Uterus (tissue), 4 donors: Measurements from ENCODE around the gene DCPS. TPM values are rescaled to one million over a fixed set of nuclear protein-coding genes. Genes with fewer than 3 reads are reported as not detected.

Experiments used
- DNase-seq, 2 donors: peaks; one replicate each; pipeline ENCODE4 v3.0.0-alpha.2; 2019 to 2020
- H3K27ac ChIP-seq, 2 donors: fragments of 200-600 bp; sonication (generic); 1 replicate in 1 of 2; 2 replicates in 1 of 2; pipeline ENCODE4 v1.5.1; 2016 to 2018
- H3K27me3 ChIP-seq, 2 donors: fragments of 200-600 bp; sonication (generic); one replicate each; pipeline ENCODE4 v1.5.1; 2018 to 2019; ENCODE audit warnings: control low read depth in 1 of 2
- H3K36me3 ChIP-seq, 2 donors: fragments of 200-600 bp; sonication (generic); one replicate each; pipeline ENCODE4 v1.5.1; 2019; ENCODE audit warnings: control low read depth in 1 of 2
- H3K4me1 ChIP-seq, 2 donors: fragments of 200-600 bp; sonication (generic); one replicate each; pipeline ENCODE4 v1.5.1; 2018 to 2019; ENCODE audit warnings: control low read depth in 1 of 2
- H3K4me3 ChIP-seq, 2 donors: fragments of 200-600 bp; sonication (generic); 1 replicate in 1 of 2; 2 replicates in 1 of 2; pipeline ENCODE4 v1.5.1; 2018 to 2019; ENCODE audit warnings: mild to moderate bottlenecking in 1 of 2
- H3K9me3 ChIP-seq, 2 donors: fragments of 200-600 bp; sonication (generic); one replicate each; pipeline ENCODE4 v1.5.1; 2019; ENCODE audit warnings: control low read depth in 1 of 2
- CTCF ChIP-seq, 4 experiments: fragments of 200-600 bp in 2 of 4; fragments of 450-650 bp in 2 of 4; sonication (generic) in 2 of 4; IDR thresholded peaks; one replicate each; pipeline ENCODE4 v1.5.1; 2016 to 2019; ENCODE audit warnings: antibody characterized with exemption in 4 of 4, mild to moderate bottlenecking in 2 of 4, moderate library complexity in 1 of 4
- POLR2A ChIP-seq, 2 donors: fragments of 450-650 bp; IDR thresholded peaks; one replicate each; pipeline ENCODE4 v1.6.1; 2016; ENCODE audit warnings: antibody characterized with exemption in 2 of 2, mild to moderate bottlenecking in 1 of 2, moderate library complexity in 1 of 2
- intact Hi-C: fragments of 100-400 bp; cut with DNase I; formaldehyde crosslinking; loops from one replicate; pipeline ENCODE4 v1.15.1; 2023; ENCODE audit warnings: low total_unique reads
- total RNA-seq, 4 donors: library from RNA; depleted of rRNA in 3 of 4; stranded (reverse); fragments of >200 nt in 3 of 4; gene quantifications; one replicate each; pipeline versions ENCODE4 v1.1.0 to v1.2.4, GENCODE V29; 2014 to 2023
- donor health status: DM: yes; HTN: yes; CAD: no.

Gene DCPS
- total RNA-seq, 4 donors from 2014 or later: 6.4 to 19.7 (median 13.0) TPM

GRCh38 chr11:126319374-126319740, 15.5 kb downstream of the DCPS start:
- H3K27ac ChIP-seq: peak overlapping the region; percentile 80 to 90
- no peak overlapping the region for H3K4me3 ChIP-seq
- H3K36me3 ChIP-seq: no peaks in the 10 kb centered on the region
- H3K4me1 ChIP-seq: peaks cover 0 to 4% of the 10 kb centered on the region in 2 donors
- intact Hi-C loops: loop anchor here (10.0 kb wide), 1 partner anchor 95 kb away; no protein-coding TSS in a partner anchor
- H3K27me3 ChIP-seq: no peaks in the 10 kb centered on the region
- TF ChIP-seq CTCF (IDR thresholded peaks at IDR 0.05) (no peak), POLR2A (IDR thresholded peaks at IDR 0.05) (no peak)
- no peak for DNase-seq
- no peaks in the 10 kb centered on the region for H3K9me3 ChIP-seq

- H3K27ac ChIP-seq: no peak overlapping the region
- intact Hi-C loops: no loop called here
- no peak overlapping the region for H3K4me3 ChIP-seq
- no peaks in the 10 kb centered on the region for H3K9me3 ChIP-seq
- H3K27me3 ChIP-seq: no peaks in the 10 kb centered on the region
- DNase-seq: no peak
- H3K36me3 ChIP-seq: no peaks in the 10 kb centered on the region
- H3K4me1 ChIP-seq: peaks cover 0 to 4% of the 10 kb centered on the region in 2 donors
- TF ChIP-seq CTCF (IDR thresholded peaks at IDR 0.05) (no peak), POLR2A (IDR thresholded peaks at IDR 0.05) (no peak)
Observed at GRCh38 chr11:126322996-126323395, 19.1 kb downstream of the DCPS start.

GRCh38 chr11:126327281-126328000, 23.6 kb downstream of the DCPS start:
- intact Hi-C loops: no loop called here

GRCh38 chr11:126328001-126328390, 24.1 kb downstream of the DCPS start:
- TF ChIP-seq CTCF (IDR thresholded peaks at IDR 0.05) (no peak), POLR2A (IDR thresholded peaks at IDR 0.05) (no peak)
- Histone ChIP-seq H3K4me3 (no peak overlapping the region), H3K9me3 (no peaks in the 10 kb centered on the region), H3K4me1 (no peaks in the 10 kb centered on the region), H3K27ac (no peak overlapping the region), H3K27me3 (no peaks in the 10 kb centered on the region), H3K36me3 (no peaks in the 10 kb centered on the region)
- intact Hi-C loops: no loop called here
- no peak for DNase-seq

More at GRCh38 chr11:126327281-126328000, 23.6 kb downstream of the DCPS start:
- Histone ChIP-seq H3K27me3 (no peaks in the 10 kb centered on the region), H3K36me3 (no peaks in the 10 kb centered on the region), H3K4me3 (no peak overlapping the region), H3K27ac (no peak overlapping the region), H3K4me1 (no peaks in the 10 kb centered on the region), H3K9me3 (no peaks in the 10 kb centered on the region)
- no peak for DNase-seq
- TF ChIP-seq POLR2A (IDR thresholded peaks at IDR 0.05): no peak
- TF ChIP-seq CTCF (IDR thresholded peaks at IDR 0.05): no peak

GRCh38 chr11:126328444-126328843, 24.6 kb downstream of the DCPS start:
- H3K36me3 ChIP-seq: no peaks in the 10 kb centered on the region
- no peaks in the 10 kb centered on the region for H3K4me1 ChIP-seq
- no peak overlapping the region for H3K4me3 ChIP-seq
- no peak for DNase-seq
- TF ChIP-seq CTCF (IDR thresholded peaks at IDR 0.05): no peak
- TF ChIP-seq POLR2A (IDR thresholded peaks at IDR 0.05): no peak
- intact Hi-C loops: no loop called here
- H3K9me3 ChIP-seq: no peaks in the 10 kb centered on the region
- H3K27ac ChIP-seq: no peak overlapping the region
- H3K27me3 ChIP-seq: no peaks in the 10 kb centered on the region
